ENCODE data around the gene WASF1. TPM values are rescaled to one million over a fixed set of nuclear protein-coding genes. Genes with fewer than 3 reads are reported as not detected.
"Not testable (repeated sequence)": the region's sequence is repeated elsewhere in the genome, so short reads cannot be mapped to it uniquely, and the experiment has no call there.

The WASF1 gene
- total and polyA plus RNA-seq, 2 donors (not counting 3 experiments of a cell fraction or from before 2014, with no cell fraction given) = 20.9 to 27.5 TPM

DNA sequence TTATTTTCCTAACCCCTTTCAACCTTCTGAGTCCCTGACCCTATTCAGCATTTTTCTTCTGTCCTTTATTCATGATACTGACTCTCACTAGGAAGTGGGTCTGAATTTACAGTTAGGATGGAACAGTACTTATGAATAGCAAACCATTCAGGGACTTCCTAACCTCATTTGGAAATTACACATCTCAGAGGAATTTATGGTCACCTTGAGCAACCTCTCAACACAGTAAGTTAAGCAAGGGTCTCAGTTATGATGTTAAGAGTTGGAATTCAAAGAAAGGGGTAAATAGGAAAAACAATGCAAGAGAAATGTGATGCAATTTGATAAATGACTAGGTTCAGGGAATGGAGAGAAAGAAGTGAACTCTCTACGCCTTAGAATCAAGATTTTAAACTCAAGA, 104.1 kb downstream of the WASF1 start:
- peaks cover 4 to 21% of the 10 kb centered on the region in 2 experiments for H3K27me3 ChIP-seq (ENCODE audit: control insufficient read depth in 2 of 2, insufficient read depth in 2 of 2, low read length in 2 of 2)
- no peak overlapping the region for H3K9ac ChIP-seq (replicated peaks; ENCODE audit: extremely low read depth, insufficient read depth, low read length)
- ChIA-PET POLR2A (no interaction called here), CTCF (no interaction called here)
- no peaks in the 10 kb centered on the region for H3K4me1 ChIP-seq (ENCODE audit: control insufficient read depth, extremely low read depth, insufficient read depth, low read length)
- no peak overlapping the region for H3K27ac ChIP-seq (ENCODE audit: insufficient read depth, low read depth, low read length)
- dilution Hi-C loops (cut with MboI; ENCODE audit: extremely low pct_ligation_motif_present, low sequenced_read_pairs) = no loop called here
- H3K36me3 ChIP-seq (ENCODE audit: control insufficient read depth in 2 of 2, extremely low read depth in 1 of 2, insufficient read depth in 2 of 2, low read length in 2 of 2) = no peaks in the 10 kb centered on the region
- H3K4me3 ChIP-seq (replicated peaks in 1 of 3; ENCODE audit: insufficient read depth in 1 of 3, low read depth in 1 of 3, low read length in 3 of 3) = no peak overlapping the region
- FAIRE-seq (no peak), DNase-seq (ENCODE audit: low read depth, low spot score) (no peak)
- no peaks in the 10 kb centered on the region for H3K79me2 ChIP-seq (ENCODE audit: control insufficient read depth, insufficient read depth, low read length)
- BruUV-seq (replicated peaks) = no TSS peak
- intact Hi-C loops (cut with micrococcal nuclease) = no loop called here
- no peak overlapping the region for H3K4me2 ChIP-seq (ENCODE audit: insufficient read depth, low read length)
- H3K9me3 ChIP-seq (replicated peaks; ENCODE audit: control insufficient read depth, insufficient read depth, low read length) = no peaks in the 10 kb centered on the region
- TF ChIP-seq JUN (IDR thresholded peaks at IDR 0.05; ENCODE audit: borderline replicate concordance, insufficient read depth, insufficient read length, low read depth) (no peak), POLR2AphosphoS5 (IDR thresholded peaks at IDR 0.05; ENCODE audit: insufficient read depth, low read depth, low read length) (no peak), EZH2 (IDR thresholded peaks at IDR 0.05; ENCODE audit: borderline replicate concordance, low read depth, low read length, severe bottlenecking) (no peak), FOS (IDR thresholded peaks at IDR 0.05; ENCODE audit: borderline replicate concordance, insufficient read depth, low read length) (no peak), MAX (IDR thresholded peaks at IDR 0.05; ENCODE audit: insufficient read depth, insufficient read length) (no peak), POLR2A (IDR thresholded peaks at IDR 0.05; ENCODE audit: low read depth, low read length) (no peak), GATA2 (IDR thresholded peaks at IDR 0.05; ENCODE audit: insufficient read depth, insufficient read length, low read depth, low read length) (no peak), MYC (IDR thresholded peaks at IDR 0.05; ENCODE audit: low read depth, low read length) (no peak)
- TF ChIP-seq, protein P1, sequence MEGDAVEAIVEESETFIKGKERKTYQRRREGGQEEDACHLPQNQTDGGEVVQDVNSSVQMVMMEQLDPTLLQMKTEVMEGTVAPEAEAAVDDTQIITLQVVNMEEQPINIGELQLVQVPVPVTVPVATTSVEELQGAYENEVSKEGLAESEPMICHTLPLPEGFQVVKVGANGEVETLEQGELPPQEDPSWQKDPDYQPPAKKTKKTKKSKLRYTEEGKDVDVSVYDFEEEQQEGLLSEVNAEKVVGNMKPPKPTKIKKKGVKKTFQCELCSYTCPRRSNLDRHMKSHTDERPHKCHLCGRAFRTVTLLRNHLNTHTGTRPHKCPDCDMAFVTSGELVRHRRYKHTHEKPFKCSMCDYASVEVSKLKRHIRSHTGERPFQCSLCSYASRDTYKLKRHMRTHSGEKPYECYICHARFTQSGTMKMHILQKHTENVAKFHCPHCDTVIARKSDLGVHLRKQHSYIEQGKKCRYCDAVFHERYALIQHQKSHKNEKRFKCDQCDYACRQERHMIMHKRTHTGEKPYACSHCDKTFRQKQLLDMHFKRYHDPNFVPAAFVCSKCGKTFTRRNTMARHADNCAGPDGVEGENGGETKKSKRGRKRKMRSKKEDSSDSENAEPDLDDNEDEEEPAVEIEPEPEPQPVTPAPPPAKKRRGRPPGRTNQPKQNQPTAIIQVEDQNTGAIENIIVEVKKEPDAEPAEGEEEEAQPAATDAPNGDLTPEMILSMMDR (IDR thresholded peaks at IDR 0.05; ENCODE audit: extremely low read depth in 1 of 2, insufficient read depth in 1 of 2, low read depth in 1 of 2, low read length in 2 of 2) = no peak
- H3K9me1 ChIP-seq (replicated peaks; ENCODE audit: control insufficient read depth, extremely low read depth, insufficient read depth, low read length) = no peaks in the 10 kb centered on the region
- H2AFZ ChIP-seq (ENCODE audit: low read depth, low read length) = no peak overlapping the region
- no peaks in the 10 kb centered on the region for H4K20me1 ChIP-seq (replicated peaks; ENCODE audit: control insufficient read depth, extremely low read depth, insufficient read depth, low read length)

- H3K4me3 ChIP-seq (replicated peaks in 1 of 3; ENCODE audit: insufficient read depth in 1 of 3, low read depth in 1 of 3, low read length in 3 of 3); intact Hi-C loops (cut with micrococcal nuclease): not testable (repeated sequence)
These were observed 106.0 kb downstream of the WASF1 start for GRCh38 chr6:110073474-110073873.

More at GRCh38 chr6:110073474-110073873, 106.0 kb downstream of the WASF1 start:
- H2AFZ ChIP-seq (ENCODE audit: low read depth, low read length); BruUV-seq (replicated peaks); H3K4me2 ChIP-seq (ENCODE audit: insufficient read depth, low read length); DNase-seq (ENCODE audit: low read depth, low spot score); H3K9me1 ChIP-seq (replicated peaks; ENCODE audit: control insufficient read depth, extremely low read depth, insufficient read depth, low read length); H3K9ac ChIP-seq (replicated peaks; ENCODE audit: extremely low read depth, insufficient read depth, low read length); H4K20me1 ChIP-seq (replicated peaks; ENCODE audit: control insufficient read depth, extremely low read depth, insufficient read depth, low read length); POLR2A ChIA-PET; dilution Hi-C loops (cut with MboI; ENCODE audit: extremely low pct_ligation_motif_present, low sequenced_read_pairs); H3K79me2 ChIP-seq (ENCODE audit: control insufficient read depth, insufficient read depth, low read length); H3K9me3 ChIP-seq (replicated peaks; ENCODE audit: control insufficient read depth, insufficient read depth, low read length); H3K4me1 ChIP-seq (ENCODE audit: control insufficient read depth, extremely low read depth, insufficient read depth, low read length); H3K27ac ChIP-seq (ENCODE audit: insufficient read depth, low read depth, low read length); CTCF ChIA-PET; H3K36me3 ChIP-seq (ENCODE audit: control insufficient read depth in 2 of 2, extremely low read depth in 1 of 2, insufficient read depth in 2 of 2, low read length in 2 of 2); FAIRE-seq: not testable (repeated sequence)
- H3K27me3 ChIP-seq (ENCODE audit: control insufficient read depth in 2 of 2, insufficient read depth in 2 of 2, low read length in 2 of 2) = peaks cover 10 to 28% of the 10 kb centered on the region in 2 experiments
